Body of pancreas (tissue), 4 donors: ENCODE data around the gene NDUFB11.

Experiments used
- CTCF ChIP-seq, 7 experiments: fragments of 450-650 bp in 4 of 7; fragments of 200-600 bp in 3 of 7; sonication (generic) in 3 of 7; IDR thresholded peaks; one replicate each; pipeline ENCODE4 v1.5.1; 2016 to 2019; ENCODE audit warnings: antibody characterized with exemption in 7 of 7
- POLR2A ChIP-seq, 3 donors: fragments of 450-650 bp; IDR thresholded peaks; one replicate each; pipeline ENCODE4 v1.6.1; 2016; ENCODE audit warnings: antibody characterized with exemption in 3 of 3, mild to moderate bottlenecking in 2 of 3

GRCh38 chrX:47158781-47159180 lies 14.3 kb upstream of the NDUFB11 start:
- TF ChIP-seq POLR2A (IDR thresholded peaks at IDR 0.05) (no peak), CTCF (IDR thresholded peaks at IDR 0.05) (no peak)
